ENCODE data around the gene CNGB1.

DNA sequence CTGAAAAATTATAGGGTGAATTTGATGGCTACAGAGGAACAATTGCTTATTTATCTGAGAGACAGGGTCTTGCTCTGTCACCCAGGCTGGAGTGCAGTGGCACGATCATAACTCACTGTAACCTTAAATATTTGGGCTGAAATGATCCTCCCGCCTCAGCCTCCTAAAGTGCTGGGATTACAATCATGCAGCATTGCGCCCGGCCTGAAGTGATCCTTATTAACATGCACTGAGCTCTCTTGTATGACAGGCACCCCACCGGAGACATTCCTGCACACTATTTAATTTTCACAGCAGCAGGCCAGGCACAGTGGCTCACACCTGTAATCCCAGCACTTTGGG lies 77.7 kb downstream of the CNGB1 start:
- TF ChIP-seq, protein P1, sequence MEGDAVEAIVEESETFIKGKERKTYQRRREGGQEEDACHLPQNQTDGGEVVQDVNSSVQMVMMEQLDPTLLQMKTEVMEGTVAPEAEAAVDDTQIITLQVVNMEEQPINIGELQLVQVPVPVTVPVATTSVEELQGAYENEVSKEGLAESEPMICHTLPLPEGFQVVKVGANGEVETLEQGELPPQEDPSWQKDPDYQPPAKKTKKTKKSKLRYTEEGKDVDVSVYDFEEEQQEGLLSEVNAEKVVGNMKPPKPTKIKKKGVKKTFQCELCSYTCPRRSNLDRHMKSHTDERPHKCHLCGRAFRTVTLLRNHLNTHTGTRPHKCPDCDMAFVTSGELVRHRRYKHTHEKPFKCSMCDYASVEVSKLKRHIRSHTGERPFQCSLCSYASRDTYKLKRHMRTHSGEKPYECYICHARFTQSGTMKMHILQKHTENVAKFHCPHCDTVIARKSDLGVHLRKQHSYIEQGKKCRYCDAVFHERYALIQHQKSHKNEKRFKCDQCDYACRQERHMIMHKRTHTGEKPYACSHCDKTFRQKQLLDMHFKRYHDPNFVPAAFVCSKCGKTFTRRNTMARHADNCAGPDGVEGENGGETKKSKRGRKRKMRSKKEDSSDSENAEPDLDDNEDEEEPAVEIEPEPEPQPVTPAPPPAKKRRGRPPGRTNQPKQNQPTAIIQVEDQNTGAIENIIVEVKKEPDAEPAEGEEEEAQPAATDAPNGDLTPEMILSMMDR (IDR thresholded peaks at IDR 0.05), result no peak
- no peak for TF ChIP-seq POLR2A (IDR thresholded peaks at IDR 0.05)
